Measurements from ENCODE around the gene CECR2. TPM values are rescaled to one million over a fixed set of nuclear protein-coding genes. Genes with fewer than 3 reads are reported as not detected.

The CECR2 gene
- total RNA-seq, 2 experiments from 2014 or later: not detected

DNA sequence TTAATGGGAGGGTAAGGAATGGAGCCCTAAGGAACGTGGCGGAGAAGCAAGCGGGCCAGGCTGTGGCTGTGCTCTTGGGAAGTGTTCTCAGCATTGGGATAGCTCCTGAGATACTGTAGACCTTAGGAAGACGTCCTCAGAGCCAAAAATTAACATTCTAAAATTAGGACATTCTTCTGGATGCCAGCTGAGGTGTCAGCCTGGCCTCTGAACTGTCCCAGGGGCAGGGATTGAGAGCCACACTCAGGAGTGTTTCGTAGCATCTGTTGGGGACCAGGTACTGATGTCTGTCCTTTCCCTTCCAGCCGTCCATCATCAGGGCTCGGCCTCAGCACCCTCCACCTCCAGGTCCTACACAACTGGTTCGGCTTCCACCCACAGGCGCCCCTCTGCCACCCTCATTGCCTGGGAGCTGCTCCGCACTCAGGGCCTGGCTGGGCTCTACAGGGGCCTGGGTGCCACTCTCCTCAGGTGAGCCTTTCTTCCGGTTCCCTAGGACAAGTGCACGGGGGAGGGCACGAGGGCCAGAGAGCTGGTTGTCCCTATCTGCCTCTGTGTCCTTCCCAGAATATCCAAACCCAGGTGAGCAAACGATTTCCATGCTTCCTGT lies 217.7 kb downstream of the CECR2 start:
- H3K27ac Mint-ChIP-seq: no peak overlapping the region

DNA sequence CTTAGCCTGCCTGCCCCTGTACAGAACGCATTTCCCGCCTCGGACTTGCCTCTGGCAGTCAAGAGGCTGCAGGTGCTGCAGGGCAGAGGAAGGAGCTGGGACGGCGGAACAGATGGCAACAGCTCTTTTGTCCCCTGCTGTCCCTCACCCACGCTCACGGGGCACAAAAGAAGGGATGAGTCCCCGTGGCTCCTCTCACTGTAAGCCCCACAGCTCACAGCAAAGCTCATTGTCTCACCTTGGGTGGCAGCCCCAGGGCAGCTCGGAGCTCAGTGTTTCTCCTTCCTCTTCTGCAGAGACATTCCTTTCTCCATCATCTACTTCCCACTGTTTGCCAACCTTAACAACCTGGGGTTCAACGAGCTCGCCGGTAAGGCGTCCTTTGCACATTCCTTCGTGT lies 218.4 kb downstream of the CECR2 start:
- TF ChIP-seq, protein P1, sequence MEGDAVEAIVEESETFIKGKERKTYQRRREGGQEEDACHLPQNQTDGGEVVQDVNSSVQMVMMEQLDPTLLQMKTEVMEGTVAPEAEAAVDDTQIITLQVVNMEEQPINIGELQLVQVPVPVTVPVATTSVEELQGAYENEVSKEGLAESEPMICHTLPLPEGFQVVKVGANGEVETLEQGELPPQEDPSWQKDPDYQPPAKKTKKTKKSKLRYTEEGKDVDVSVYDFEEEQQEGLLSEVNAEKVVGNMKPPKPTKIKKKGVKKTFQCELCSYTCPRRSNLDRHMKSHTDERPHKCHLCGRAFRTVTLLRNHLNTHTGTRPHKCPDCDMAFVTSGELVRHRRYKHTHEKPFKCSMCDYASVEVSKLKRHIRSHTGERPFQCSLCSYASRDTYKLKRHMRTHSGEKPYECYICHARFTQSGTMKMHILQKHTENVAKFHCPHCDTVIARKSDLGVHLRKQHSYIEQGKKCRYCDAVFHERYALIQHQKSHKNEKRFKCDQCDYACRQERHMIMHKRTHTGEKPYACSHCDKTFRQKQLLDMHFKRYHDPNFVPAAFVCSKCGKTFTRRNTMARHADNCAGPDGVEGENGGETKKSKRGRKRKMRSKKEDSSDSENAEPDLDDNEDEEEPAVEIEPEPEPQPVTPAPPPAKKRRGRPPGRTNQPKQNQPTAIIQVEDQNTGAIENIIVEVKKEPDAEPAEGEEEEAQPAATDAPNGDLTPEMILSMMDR (IDR thresholded peaks at IDR 0.05): no peak
- Mint-ChIP-seq H3K27ac (no peak overlapping the region), H3K4me3 (no peak overlapping the region), H3K27me3 (no peaks in the 10 kb centered on the region), H3K36me3 (ENCODE audit: low read depth) (peaks cover 29% of the 10 kb centered on the region), H3K4me1 (ENCODE audit: low read depth) (no peaks in the 10 kb centered on the region), H3K9me3 (no peaks in the 10 kb centered on the region)
- Histone ChIP-seq H3K4me3 (ENCODE audit: low read length) (no peak overlapping the region), H3K36me3 (ENCODE audit: insufficient read depth, low read length) (peaks cover 22% of the 10 kb centered on the region), H3K27me3 (ENCODE audit: control insufficient read depth in 1 of 2, insufficient read depth in 2 of 2, low read length in 2 of 2) (no peaks in the 10 kb centered on the region), H3K9me3 (ENCODE audit: control insufficient read depth in 1 of 2, insufficient read depth in 1 of 2, low read length in 2 of 2) (no peaks in the 10 kb centered on the region), H3K27ac (ENCODE audit: low read depth in 1 of 2, low read length in 2 of 2) (no peak overlapping the region), H3K4me1 (ENCODE audit: insufficient read depth, low read length) (no peaks in the 10 kb centered on the region)
- DNase-seq (no peak), ATAC-seq (ENCODE audit: poor library complexity) (no peak)
- ChIA-PET CTCF (no interaction called here), POLR2A (no interaction called here)
- intact Hi-C loops (cut with DNase I, micrococcal nuclease): no loop called here

More for the DNA sequence above, 217.7 kb downstream of the CECR2 start:
- no peaks in the 10 kb centered on the region for H3K27me3 Mint-ChIP-seq
- TF ChIP-seq, protein P1 (IDR thresholded peaks at IDR 0.05): no peak
- no peak overlapping the region for H3K4me3 Mint-ChIP-seq
- ATAC-seq (ENCODE audit: poor library complexity) (no peak), DNase-seq (no peak)
- Histone ChIP-seq H3K36me3 (ENCODE audit: insufficient read depth, low read length) (peaks cover 16% of the 10 kb centered on the region), H3K27ac (ENCODE audit: low read depth in 1 of 2, low read length in 2 of 2) (no peak overlapping the region), H3K27me3 (ENCODE audit: control insufficient read depth in 1 of 2, insufficient read depth in 2 of 2, low read length in 2 of 2) (no peaks in the 10 kb centered on the region), H3K9me3 (ENCODE audit: control insufficient read depth in 1 of 2, insufficient read depth in 1 of 2, low read length in 2 of 2) (no peaks in the 10 kb centered on the region), H3K4me1 (ENCODE audit: insufficient read depth, low read length) (no peaks in the 10 kb centered on the region), H3K4me3 (ENCODE audit: low read length) (no peak overlapping the region)
- no peaks in the 10 kb centered on the region for H3K9me3 Mint-ChIP-seq
- peaks cover 22% of the 10 kb centered on the region for H3K36me3 Mint-ChIP-seq (ENCODE audit: low read depth)
- ChIA-PET POLR2A (no interaction called here), CTCF (no interaction called here)
- intact Hi-C loops (cut with DNase I, micrococcal nuclease): no loop called here
- no peaks in the 10 kb centered on the region for H3K4me1 Mint-ChIP-seq (ENCODE audit: low read depth)

DNA sequence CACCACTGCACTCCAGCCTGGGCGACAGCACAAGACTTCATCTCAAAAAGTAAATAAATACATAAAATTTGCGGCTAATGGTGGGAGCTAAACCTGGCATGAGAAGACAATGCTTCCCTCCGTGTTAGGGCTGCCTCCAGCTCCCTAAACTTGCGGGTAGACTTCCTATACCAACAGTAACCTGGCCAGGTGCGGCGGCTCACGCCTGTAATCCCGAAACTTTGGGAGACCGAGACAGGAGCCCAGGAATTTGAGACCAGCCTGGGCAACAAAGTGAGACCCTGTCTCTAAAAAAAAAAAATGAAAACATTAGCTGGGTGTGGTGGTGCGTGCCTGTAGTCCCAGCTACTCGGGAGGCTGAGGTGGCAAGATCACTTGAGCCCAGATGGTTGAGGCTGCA lies 219.3 kb downstream of the CECR2 start:
- POLR2A ChIA-PET: no interaction called here
- TF ChIP-seq, protein P1 (IDR thresholded peaks at IDR 0.05): no peak
- Histone ChIP-seq H3K27ac (ENCODE audit: low read depth in 1 of 2, low read length in 2 of 2) (no peak overlapping the region), H3K9me3 (ENCODE audit: control insufficient read depth in 1 of 2, insufficient read depth in 1 of 2, low read length in 2 of 2) (no peaks in the 10 kb centered on the region), H3K36me3 (ENCODE audit: insufficient read depth, low read length) (peaks cover 29% of the 10 kb centered on the region), H3K4me3 (ENCODE audit: low read length) (no peak overlapping the region), H3K4me1 (ENCODE audit: insufficient read depth, low read length) (no peaks in the 10 kb centered on the region), H3K27me3 (ENCODE audit: control insufficient read depth in 1 of 2, insufficient read depth in 2 of 2, low read length in 2 of 2) (no peaks in the 10 kb centered on the region)
- Mint-ChIP-seq H3K4me1 (ENCODE audit: low read depth) (no peaks in the 10 kb centered on the region), H3K27me3 (no peaks in the 10 kb centered on the region), H3K36me3 (ENCODE audit: low read depth) (peaks cover 39% of the 10 kb centered on the region), H3K27ac (no peak overlapping the region), H3K4me3 (no peak overlapping the region), H3K9me3 (no peaks in the 10 kb centered on the region)
- intact Hi-C loops (cut with DNase I, micrococcal nuclease): no loop called here
- ATAC-seq (ENCODE audit: poor library complexity) (no peak), DNase-seq (no peak)
- CTCF ChIA-PET: interaction anchor here (0.7 kb wide), 1 partner anchor 351 kb away, joined by 3 read pairs; no protein-coding TSS in a partner anchor

All from CD4-positive, alpha-beta T cell (primary cell).